GM12891 (cell line): Measurements from ENCODE around the gene NLRP5.

ENCODE experiments used
- PAX5 ChIP-seq: IDR thresholded peaks from 2 replicates; pipeline ENCODE4 v1.6.1; 2011; ENCODE audit warnings: low read length, moderate library complexity, mild to moderate bottlenecking; ENCODE audit not compliant: insufficient read depth, severe bottlenecking
- POLR2A ChIP-seq: IDR thresholded peaks from 2 replicates; pipeline ENCODE4 v1.6.1; 2011; ENCODE audit warnings: low read depth, low read length, control low read depth
- POLR2AphosphoS5 ChIP-seq: IDR thresholded peaks from 2 replicates; pipeline ENCODE4 v1.6.1; 2011; ENCODE audit warnings: low read depth, low read length, control low read depth
- SPI1 ChIP-seq: IDR thresholded peaks from 2 replicates; pipeline ENCODE4 v1.6.1; 2011; ENCODE audit warnings: low read depth, low read length, control low read depth
- TAF1 ChIP-seq: IDR thresholded peaks from 2 replicates; pipeline ENCODE4 v1.6.1; 2011; ENCODE audit warnings: low read depth, low read length, control low read depth

DNA sequence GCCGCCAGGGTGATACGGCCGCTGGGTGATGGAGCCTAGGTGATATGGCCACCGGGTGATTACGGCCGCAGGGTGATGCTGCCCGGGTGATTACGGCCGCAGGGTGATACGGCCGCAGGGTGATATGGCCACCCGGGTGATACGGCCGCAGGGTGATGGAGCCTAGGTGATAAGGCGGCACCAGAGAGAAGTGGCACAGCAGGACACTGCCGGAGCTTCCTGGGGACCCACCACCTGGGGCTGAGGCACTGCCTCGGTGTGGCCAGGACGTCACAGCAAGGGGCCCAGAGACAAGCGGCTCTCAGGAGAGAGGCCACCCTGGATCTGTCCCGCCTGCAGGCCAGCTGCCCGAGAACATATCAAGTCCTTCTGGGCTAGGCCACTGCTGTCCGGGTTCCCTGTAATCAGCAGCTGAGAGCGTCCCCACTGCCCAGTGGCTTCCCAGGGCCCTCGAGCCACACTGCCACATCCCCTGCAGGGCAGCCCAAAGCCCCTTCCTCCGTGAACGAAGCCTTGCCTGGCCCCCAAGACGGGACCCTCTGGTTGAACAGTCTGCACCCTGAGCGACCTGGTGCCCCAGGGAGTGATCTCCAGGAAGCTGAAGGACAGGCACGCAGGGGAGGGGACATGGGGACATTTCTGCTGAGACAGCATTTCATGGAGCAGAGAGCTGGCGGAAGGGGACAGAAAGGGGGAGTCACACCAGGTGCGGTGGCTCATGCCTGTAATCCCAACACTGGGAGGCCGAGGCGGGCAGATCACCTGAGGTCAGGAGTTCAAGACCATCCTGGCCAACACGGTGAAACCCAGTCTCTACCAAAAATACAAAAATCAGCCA, 112.4 kb downstream of the NLRP5 start:
- TF ChIP-seq POLR2A (no peak), POLR2AphosphoS5 (no peak), TAF1 (no peak), PAX5 (no peak), SPI1 (no peak)
